SK-N-MC (cell line): ENCODE data around the gene HERPUD2.
"Not testable (repeated sequence)": the region's sequence is repeated elsewhere in the genome, so short reads cannot be mapped to it uniquely, and the experiment has no call there.

ENCODE experiments used
- DNase-seq: peaks from one replicate; pipeline ENCODE4 v3.0.0-alpha.2; 2011; ENCODE audit warnings: low read depth, low spot score
- H3K27ac ChIP-seq: fragments of 200-600 bp; sonication (generic); 2 replicates; pipeline ENCODE4 v1.5.1; 2016; ENCODE audit warnings: mixed run types
- H3K36me3 ChIP-seq: fragments of 200-600 bp; sonication (generic); 2 replicates; pipeline ENCODE4 v1.6.1; 2017; ENCODE audit warnings: antibody characterized with exemption, low read length, mixed read lengths; ENCODE audit not compliant: insufficient read depth
- H3K4me3 ChIP-seq: fragments of 200-600 bp; sonication (generic); 2 replicates; pipeline ENCODE4 v1.5.1; 2016
- H3K9ac ChIP-seq: fragments of 200-600 bp; sonication (generic); 2 replicates; pipeline ENCODE4 v1.8.0; 2017; ENCODE audit warnings: mixed run types, mixed read lengths; ENCODE audit not compliant: insufficient read length
- H3K9me3 ChIP-seq: fragments of 200-600 bp; sonication (generic); 2 replicates; pipeline ENCODE4 v1.6.1; 2017; ENCODE audit warnings: low read depth, mild to moderate bottlenecking, antibody characterized with exemption, low read length, moderate library complexity, mixed read lengths
- EZH2 ChIP-seq: fragments of 200-600 bp; sonication (generic); IDR thresholded peaks from one replicate; pipeline ENCODE4 v1.6.1; 2017; ENCODE audit warnings: antibody characterized with exemption
- FOXP2 ChIP-seq: optimal IDR thresholded peaks from 2 replicates; pipeline ENCODE3; 2011; ENCODE audit warnings: mild to moderate bottlenecking, moderate library complexity; ENCODE audit not compliant: insufficient read depth; ENCODE audit errors: extremely low read length, control extremely low read depth
- POLR2AphosphoS5 ChIP-seq: IDR thresholded peaks from 2 replicates; pipeline ENCODE4 v1.6.1; 2012; ENCODE audit warnings: mild to moderate bottlenecking, low read depth, low read length, borderline replicate concordance

Gene HERPUD2

DNA sequence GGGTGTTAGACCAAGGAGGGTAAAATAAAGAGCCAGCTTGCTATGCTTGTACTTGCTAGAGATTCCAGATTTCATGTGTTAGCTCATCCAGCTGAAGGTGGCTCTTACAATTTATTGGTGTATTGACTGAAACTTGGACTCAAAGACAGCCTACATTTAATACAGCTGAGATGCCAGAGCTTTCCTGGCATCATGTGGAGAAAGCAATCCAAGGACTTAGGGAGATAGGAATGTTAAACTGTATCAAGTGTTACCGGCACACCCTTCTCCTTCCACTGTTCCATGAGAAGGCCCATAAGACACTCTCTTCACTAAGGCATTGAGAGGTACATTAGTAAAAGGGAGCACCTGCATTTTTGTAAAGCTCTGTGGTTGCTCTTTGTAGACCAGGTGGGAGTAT is 9.3 kb upstream of the HERPUD2 start:
- H3K27ac ChIP-seq = no peak overlapping the region
- no peak overlapping the region for H3K4me3 ChIP-seq
- H3K9me3 ChIP-seq = no peaks in the 10 kb centered on the region
- no peaks in the 10 kb centered on the region for H3K36me3 ChIP-seq
- no peak overlapping the region for H3K9ac ChIP-seq
- DNase-seq = no peak
- TF ChIP-seq EZH2 (no peak), POLR2AphosphoS5 (no peak), FOXP2 (no peak)

- TF ChIP-seq EZH2 (no peak), POLR2AphosphoS5 (no peak), FOXP2 (no peak)
- Histone ChIP-seq H3K27ac (no peak overlapping the region), H3K9me3 (no peaks in the 10 kb centered on the region), H3K4me3 (no peak overlapping the region), H3K9ac (no peak overlapping the region), H3K36me3 (no peaks in the 10 kb centered on the region)
- no peak for DNase-seq
Observed at GRCh38 chr7:35702541-35702940, 7.6 kb upstream of the HERPUD2 start.

- Histone ChIP-seq H3K27ac (no peak overlapping the region), H3K36me3 (no peaks in the 10 kb centered on the region), H3K4me3 (no peak overlapping the region), H3K9me3 (no peaks in the 10 kb centered on the region), H3K9ac (no peak overlapping the region)
- TF ChIP-seq POLR2AphosphoS5 = no peak
- no peak for TF ChIP-seq FOXP2
- no peak for TF ChIP-seq EZH2
- no peak for DNase-seq
Observed at GRCh38 chr7:35701287-35701900, 6.5 kb upstream of the HERPUD2 start.

- no peak overlapping the region for H3K27ac ChIP-seq
- no peaks in the 10 kb centered on the region for H3K36me3 ChIP-seq
- no peak overlapping the region for H3K9ac ChIP-seq
- TF ChIP-seq EZH2 (no peak), FOXP2 (no peak), POLR2AphosphoS5 (no peak)
- no peaks in the 10 kb centered on the region for H3K9me3 ChIP-seq
- DNase-seq = no peak
- no peak overlapping the region for H3K4me3 ChIP-seq
Observed at GRCh38 chr7:35700865-35701264, 5.9 kb upstream of the HERPUD2 start.

DNA sequence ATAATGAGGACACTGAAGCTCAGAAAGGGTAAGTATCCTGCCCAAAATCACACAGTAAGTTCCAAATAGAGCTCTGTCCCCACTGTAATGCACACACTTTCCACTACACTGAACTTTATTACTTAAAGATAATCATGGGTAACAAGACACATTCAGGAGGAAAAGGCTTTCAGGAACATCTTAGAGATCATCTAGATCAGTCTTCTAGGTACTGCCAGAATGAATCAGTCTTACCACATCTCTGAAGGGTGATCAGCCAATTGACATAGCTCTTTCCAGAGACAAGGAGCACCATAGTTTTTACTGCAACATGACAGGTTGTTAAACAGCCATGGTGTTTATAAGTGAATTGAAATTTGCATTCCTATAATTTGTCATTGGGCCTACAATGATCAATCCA is 5.4 kb upstream of the HERPUD2 start:
- no peak for DNase-seq
- no peak for TF ChIP-seq FOXP2
- no peak overlapping the region for H3K9ac ChIP-seq
- H3K9me3 ChIP-seq = no peaks in the 10 kb centered on the region
- no peaks in the 10 kb centered on the region for H3K36me3 ChIP-seq
- no peak overlapping the region for H3K4me3 ChIP-seq
- H3K27ac ChIP-seq = no peak overlapping the region

DNA sequence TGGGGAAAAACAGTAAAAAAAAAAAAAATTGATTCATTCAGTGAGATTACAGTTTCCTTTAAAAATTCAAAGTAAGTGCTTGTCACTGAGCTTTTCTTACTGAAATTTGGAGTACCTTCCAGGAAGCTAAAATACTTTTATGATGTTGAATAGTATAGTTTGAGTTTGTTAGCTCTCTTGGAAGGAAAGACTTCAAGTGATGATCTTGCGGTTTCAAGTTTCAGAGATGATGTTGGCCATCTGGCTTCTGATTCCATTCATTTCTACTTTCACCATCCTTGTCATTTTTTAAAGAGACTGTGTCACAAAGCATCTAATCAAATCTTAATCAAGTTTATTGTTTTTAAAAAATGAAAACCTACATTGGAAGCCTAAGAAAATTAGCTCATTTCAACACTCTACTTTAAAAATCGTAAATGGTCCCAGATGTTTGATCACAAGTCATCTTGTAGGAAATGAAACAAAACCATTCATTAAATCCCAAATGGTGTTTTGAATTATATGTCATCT is 4.9 kb upstream of the HERPUD2 start:
- H3K4me3 ChIP-seq = no peak overlapping the region
- H3K9ac ChIP-seq = no peak overlapping the region
- DNase-seq = no peak
- no peaks in the 10 kb centered on the region for H3K9me3 ChIP-seq
- TF ChIP-seq FOXP2 (no peak), POLR2AphosphoS5 (no peak), EZH2 (no peak)
- H3K27ac ChIP-seq = no peak overlapping the region
- no peaks in the 10 kb centered on the region for H3K36me3 ChIP-seq

DNA sequence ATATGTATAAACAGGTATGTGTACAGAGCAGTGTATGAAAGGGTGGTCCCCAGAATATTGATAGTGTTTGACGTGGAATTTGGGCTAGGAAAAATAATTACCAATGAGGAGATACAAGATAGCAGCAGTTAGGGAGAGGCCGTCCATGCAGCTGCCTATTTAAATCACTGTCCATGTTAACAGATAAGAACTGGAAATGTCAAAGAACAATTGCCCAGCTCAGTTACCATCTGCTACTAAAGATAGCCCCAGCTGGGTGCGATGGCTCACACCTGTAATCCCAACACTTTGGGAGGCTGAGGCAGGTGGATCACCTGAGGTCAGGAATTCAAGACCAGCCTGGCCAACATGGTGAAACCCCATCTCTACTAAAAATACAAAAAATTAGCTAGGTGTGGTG is 3.4 kb upstream of the HERPUD2 start:
- not testable (repeated sequence) for H3K27ac ChIP-seq, H3K9me3 ChIP-seq, H3K4me3 ChIP-seq, H3K36me3 ChIP-seq, DNase-seq, H3K9ac ChIP-seq

DNA sequence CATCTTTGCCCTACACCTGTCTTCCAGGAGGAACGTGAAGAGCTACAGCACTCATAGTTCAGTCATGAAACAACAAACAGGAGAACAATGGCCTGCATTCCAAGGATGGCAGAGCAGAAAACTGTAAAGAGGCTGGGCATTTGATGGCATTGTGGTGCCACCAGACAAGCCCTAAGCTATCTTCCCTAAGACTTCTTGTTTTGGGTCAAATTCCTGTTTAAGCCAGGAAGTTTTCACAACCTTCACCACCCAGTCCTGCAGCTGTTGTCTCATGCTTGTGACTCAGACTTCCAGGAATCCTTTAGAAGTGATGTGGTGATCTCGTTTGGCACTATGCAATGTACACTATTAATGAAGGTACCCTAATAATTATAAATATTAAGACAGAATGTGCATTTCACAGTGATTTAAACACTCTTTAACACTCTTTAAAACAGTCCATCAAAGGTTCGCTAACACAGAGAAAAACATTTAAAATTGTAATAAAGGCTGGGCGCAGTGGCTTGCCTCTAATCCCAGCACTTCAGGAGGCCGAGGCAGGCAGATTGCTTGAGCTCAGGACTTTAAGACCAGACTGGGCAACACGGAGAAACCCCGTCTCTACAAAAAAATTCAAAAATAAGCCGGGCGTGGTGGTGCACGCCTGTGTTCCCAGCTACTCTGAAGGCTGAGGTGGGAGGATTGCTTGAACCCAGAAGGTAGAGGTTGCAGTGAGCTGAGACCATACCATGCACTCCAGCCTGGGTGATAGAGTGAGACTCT is 2.7 kb upstream of the HERPUD2 start:
- Histone ChIP-seq H3K27ac (no peak overlapping the region), H3K9ac (no peak overlapping the region), H3K4me3 (no peak overlapping the region), H3K36me3 (no peaks in the 10 kb centered on the region), H3K9me3 (no peaks in the 10 kb centered on the region)
- DNase-seq = no peak
- TF ChIP-seq FOXP2 (no peak), EZH2 (no peak), POLR2AphosphoS5 (no peak)

GRCh38 chr7:35695987-35696386 is 1.1 kb upstream of the HERPUD2 start:
- no peak for TF ChIP-seq FOXP2
- TF ChIP-seq EZH2 = no peak
- TF ChIP-seq POLR2AphosphoS5 = no peak
- Histone ChIP-seq H3K36me3 (no peaks in the 10 kb centered on the region), H3K9me3 (no peaks in the 10 kb centered on the region), H3K27ac (no peak overlapping the region), H3K4me3 (peak overlapping the region; percentile 99), H3K9ac (peak overlapping the region; percentile 97)
- DNase-seq = no peak
